ENCODE results near the gene RASAL1.
A peak's percentile ranks its signal among the peaks of the same experiment; 100 is the strongest.

RASAL1 gene

GRCh38 chr12:113152835-113153814 is 17.6 kb upstream of the RASAL1 start (continued):
- TF ChIP-seq ZSCAN16 (tag by site-specific recombination; IDR thresholded peaks at IDR 0.05) (no peak; the same call in 1 of the 2 replicates), PRDM2 (tag by site-specific recombination; IDR thresholded peaks at IDR 0.05; ENCODE audit: borderline replicate concordance) (no peak), ZNF121 (tag by site-specific recombination; IDR thresholded peaks at IDR 0.05) (no peak), PRDM10 (tag by site-specific recombination; IDR thresholded peaks at IDR 0.05) (no peak), ZNF433 (tag by site-specific recombination; IDR thresholded peaks at IDR 0.05; ENCODE audit: low read depth) (no peak), ZNF223 (tag by site-specific recombination; IDR thresholded peaks at IDR 0.05) (no peak), SETDB1 (IDR thresholded peaks at IDR 0.05; ENCODE audit: insufficient read length, low read length) (peak; percentile 7), ZNF391 (tag by site-specific recombination; IDR thresholded peaks at IDR 0.05; ENCODE audit: borderline replicate concordance, low read depth) (no peak)
- TF ChIP-seq, protein P1, sequence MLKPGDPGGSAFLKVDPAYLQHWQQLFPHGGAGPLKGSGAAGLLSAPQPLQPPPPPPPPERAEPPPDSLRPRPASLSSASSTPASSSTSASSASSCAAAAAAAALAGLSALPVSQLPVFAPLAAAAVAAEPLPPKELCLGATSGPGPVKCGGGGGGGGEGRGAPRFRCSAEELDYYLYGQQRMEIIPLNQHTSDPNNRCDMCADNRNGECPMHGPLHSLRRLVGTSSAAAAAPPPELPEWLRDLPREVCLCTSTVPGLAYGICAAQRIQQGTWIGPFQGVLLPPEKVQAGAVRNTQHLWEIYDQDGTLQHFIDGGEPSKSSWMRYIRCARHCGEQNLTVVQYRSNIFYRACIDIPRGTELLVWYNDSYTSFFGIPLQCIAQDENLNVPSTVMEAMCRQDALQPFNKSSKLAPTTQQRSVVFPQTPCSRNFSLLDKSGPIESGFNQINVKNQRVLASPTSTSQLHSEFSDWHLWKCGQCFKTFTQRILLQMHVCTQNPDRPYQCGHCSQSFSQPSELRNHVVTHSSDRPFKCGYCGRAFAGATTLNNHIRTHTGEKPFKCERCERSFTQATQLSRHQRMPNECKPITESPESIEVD (tag by site-specific recombination; IDR thresholded peaks at IDR 0.05), result no peak
- TF ChIP-seq, protein P2, sequence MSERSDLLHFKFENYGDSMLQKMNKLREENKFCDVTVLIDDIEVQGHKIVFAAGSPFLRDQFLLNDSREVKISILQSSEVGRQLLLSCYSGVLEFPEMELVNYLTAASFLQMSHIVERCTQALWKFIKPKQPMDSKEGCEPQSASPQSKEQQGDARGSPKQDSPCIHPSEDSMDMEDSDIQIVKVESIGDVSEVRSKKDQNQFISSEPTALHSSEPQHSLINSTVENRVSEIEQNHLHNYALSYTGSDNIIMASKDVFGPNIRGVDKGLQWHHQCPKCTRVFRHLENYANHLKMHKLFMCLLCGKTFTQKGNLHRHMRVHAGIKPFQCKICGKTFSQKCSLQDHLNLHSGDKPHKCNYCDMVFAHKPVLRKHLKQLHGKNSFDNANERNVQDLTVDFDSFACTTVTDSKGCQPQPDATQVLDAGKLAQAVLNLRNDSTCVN (tag by site-specific recombination; optimal IDR thresholded peaks at IDR 0.05), result peak; percentile 90
- TF ChIP-seq, protein P3, sequence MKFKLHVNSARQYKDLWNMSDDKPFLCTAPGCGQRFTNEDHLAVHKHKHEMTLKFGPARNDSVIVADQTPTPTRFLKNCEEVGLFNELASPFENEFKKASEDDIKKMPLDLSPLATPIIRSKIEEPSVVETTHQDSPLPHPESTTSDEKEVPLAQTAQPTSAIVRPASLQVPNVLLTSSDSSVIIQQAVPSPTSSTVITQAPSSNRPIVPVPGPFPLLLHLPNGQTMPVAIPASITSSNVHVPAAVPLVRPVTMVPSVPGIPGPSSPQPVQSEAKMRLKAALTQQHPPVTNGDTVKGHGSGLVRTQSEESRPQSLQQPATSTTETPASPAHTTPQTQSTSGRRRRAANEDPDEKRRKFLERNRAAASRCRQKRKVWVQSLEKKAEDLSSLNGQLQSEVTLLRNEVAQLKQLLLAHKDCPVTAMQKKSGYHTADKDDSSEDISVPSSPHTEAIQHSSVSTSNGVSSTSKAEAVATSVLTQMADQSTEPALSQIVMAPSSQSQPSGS (tag by site-specific recombination; IDR thresholded peaks at IDR 0.05; ENCODE audit: low read depth), result no peak
